SK-N-SH (cell line): ENCODE measurements around the gene APLP2.

Source experiments
- CTCF ChIP-seq: fragments of 200-600 bp; sonication (generic); IDR thresholded peaks from 2 replicates; pipeline ENCODE4 v1.6.1; 2017; ENCODE audit warnings: antibody characterized with exemption, mild to moderate bottlenecking, moderate library complexity
- FOXM1 ChIP-seq: IDR thresholded peaks from 2 replicates; pipeline ENCODE4 v1.4.0; 2012; ENCODE audit warnings: low read depth, mild to moderate bottlenecking
- GABPA ChIP-seq: IDR thresholded peaks from 2 replicates; pipeline ENCODE4 v1.4.0; 2012; ENCODE audit warnings: low read depth, mild to moderate bottlenecking

- TF ChIP-seq CTCF (no peak), GABPA (no peak), FOXM1 (no peak)
Measured at GRCh38 chr11:130136107-130136506, 66.4 kb downstream of the APLP2 start.
